OCI-LY3 (cell line): ENCODE results near the gene CLEC18C.
"Not testable (repeated sequence)": the region's sequence is repeated elsewhere in the genome, so short reads cannot be mapped to it uniquely, and the experiment has no call there.

ENCODE experiments used
- EZH2phosphoT487 ChIP-seq: fragments of 200-600 bp; shearing (Covaris generic); IDR thresholded peaks from 2 replicates; pipeline ENCODE4 v1.6.1; 2018; ENCODE audit warnings: antibody characterized with exemption, mixed run types, low read depth
- TF ChIP-seq, protein P1 (sequence below): fragments of 200-600, 300-600 bp; sonication (generic); IDR thresholded peaks from 2 replicates; pipeline ENCODE4 v1.5.1; 2014; ENCODE audit warnings: antibody characterized with exemption, low read length, low read depth

DNA sequence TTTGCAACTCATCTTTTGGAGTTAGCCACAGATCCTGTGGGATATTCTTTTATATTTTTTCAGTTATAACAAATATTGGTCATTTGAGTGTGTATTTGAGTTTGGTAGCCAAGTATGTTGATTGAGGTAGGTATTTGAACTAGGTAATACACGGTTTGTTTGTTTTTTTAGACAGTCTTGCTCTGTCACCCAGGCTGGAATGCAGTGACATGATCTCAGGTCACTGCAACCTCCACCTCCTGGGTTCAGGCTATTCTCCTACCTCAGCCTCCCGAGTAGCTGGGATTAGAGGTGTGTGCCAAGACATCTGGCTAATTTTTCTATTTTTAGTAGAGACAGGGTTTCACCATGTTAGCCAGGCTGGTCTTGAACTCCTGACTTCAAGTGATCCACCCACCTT is 37.0 kb upstream of the CLEC18C start:
- TF ChIP-seq, protein P1, sequence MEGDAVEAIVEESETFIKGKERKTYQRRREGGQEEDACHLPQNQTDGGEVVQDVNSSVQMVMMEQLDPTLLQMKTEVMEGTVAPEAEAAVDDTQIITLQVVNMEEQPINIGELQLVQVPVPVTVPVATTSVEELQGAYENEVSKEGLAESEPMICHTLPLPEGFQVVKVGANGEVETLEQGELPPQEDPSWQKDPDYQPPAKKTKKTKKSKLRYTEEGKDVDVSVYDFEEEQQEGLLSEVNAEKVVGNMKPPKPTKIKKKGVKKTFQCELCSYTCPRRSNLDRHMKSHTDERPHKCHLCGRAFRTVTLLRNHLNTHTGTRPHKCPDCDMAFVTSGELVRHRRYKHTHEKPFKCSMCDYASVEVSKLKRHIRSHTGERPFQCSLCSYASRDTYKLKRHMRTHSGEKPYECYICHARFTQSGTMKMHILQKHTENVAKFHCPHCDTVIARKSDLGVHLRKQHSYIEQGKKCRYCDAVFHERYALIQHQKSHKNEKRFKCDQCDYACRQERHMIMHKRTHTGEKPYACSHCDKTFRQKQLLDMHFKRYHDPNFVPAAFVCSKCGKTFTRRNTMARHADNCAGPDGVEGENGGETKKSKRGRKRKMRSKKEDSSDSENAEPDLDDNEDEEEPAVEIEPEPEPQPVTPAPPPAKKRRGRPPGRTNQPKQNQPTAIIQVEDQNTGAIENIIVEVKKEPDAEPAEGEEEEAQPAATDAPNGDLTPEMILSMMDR = not testable (repeated sequence)
- not testable (repeated sequence) for TF ChIP-seq EZH2phosphoT487
